IgD-negative memory B cell (primary cell): ENCODE results near the gene IRS2. TPM values are rescaled to one million over a fixed set of nuclear protein-coding genes. Genes with fewer than 3 reads are reported as not detected.
A peak's percentile ranks its signal among the peaks of the same experiment; 100 is the strongest.

Experiments used
- H3K27ac Mint-ChIP-seq, 3 donors: one replicate each; pipeline ENCODE4 v1.8.0; 2020 to 2022; ENCODE audit warnings: mild to moderate bottlenecking in 3 of 3, mixed read lengths in 3 of 3, moderate library complexity in 1 of 3
- H3K27me3 Mint-ChIP-seq: one replicate; pipeline ENCODE4 v1.8.0; 2021; ENCODE audit warnings: mixed read lengths
- H3K36me3 Mint-ChIP-seq: one replicate; pipeline ENCODE4 v1.8.0; 2020; ENCODE audit warnings: mild to moderate bottlenecking, mixed read lengths
- H3K4me1 Mint-ChIP-seq, 3 donors: one replicate each; pipeline ENCODE4 v1.8.0; 2020 to 2022; ENCODE audit warnings: mixed read lengths in 3 of 3, mild to moderate bottlenecking in 1 of 3
- H3K4me3 Mint-ChIP-seq, 4 donors: one replicate each; pipeline ENCODE4 v1.8.0; 2020 to 2022; ENCODE audit warnings: mild to moderate bottlenecking in 4 of 4, mixed read lengths in 4 of 4, moderate library complexity in 3 of 4
- H3K9me3 Mint-ChIP-seq, 3 donors: one replicate each; pipeline ENCODE4 v1.8.0; 2020 to 2021; ENCODE audit warnings: mixed read lengths in 3 of 3, mild to moderate bottlenecking in 1 of 3
- polyA plus RNA-seq: library from polyadenylated mRNA; unstranded; fragments of 300-500 nt; fragmentation: Illumina TruSeq; gene quantifications from one replicate; pipeline ENCODE4 v1.2.3, GENCODE V29; 2021

IRS2 gene
- polyA plus RNA-seq, 1 donor from 2014 or later, result 1.5 TPM

DNA sequence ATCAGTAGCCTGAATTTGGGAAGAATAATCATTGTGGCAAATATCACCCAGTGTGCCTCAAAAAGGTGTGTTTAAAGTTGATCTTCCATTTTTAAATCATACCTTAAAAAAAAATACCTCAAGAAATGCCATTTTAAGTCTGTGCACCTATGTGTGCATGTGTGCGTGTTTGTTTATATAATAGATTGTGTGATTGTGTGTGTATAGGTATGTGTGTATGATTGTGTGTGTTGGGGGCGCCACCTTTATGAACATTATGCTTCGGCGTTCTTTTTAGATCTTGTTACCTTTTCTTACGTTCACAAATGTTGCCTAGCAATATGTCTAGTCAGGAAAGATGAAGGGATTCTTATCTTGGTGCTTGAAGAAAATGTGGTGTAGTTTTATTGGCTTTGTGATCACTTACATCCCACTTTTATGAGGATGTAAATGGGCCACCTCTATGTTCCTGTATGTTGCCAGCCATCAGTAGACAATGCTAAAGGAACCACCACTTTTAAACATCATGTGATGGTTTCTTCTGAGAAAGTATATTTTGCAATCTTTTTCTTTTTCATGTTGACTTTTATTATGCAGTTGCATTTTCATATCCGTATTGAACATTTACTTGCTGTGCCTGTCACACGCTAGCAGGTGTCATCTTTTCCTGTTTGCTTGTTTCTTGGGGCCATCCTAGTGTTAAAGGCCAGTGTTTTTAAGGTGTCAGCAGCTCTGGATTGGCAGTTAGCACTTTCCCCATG lies 2.2 kb upstream of the IRS2 start:
- H3K27me3 Mint-ChIP-seq, result peaks cover 6% of the 10 kb centered on the region
- H3K36me3 Mint-ChIP-seq, result no peaks in the 10 kb centered on the region
- peak overlapping the region in 2 of 3 donors; percentile 1 to 10 for H3K27ac Mint-ChIP-seq
- no peaks in the 10 kb centered on the region for H3K9me3 Mint-ChIP-seq
- peak overlapping the region in 2 of 4 donors; percentile 3 to 64 for H3K4me3 Mint-ChIP-seq
- H3K4me1 Mint-ChIP-seq, result peaks cover 1 to 6% (median 4%) of the 10 kb centered on the region in 3 donors

DNA sequence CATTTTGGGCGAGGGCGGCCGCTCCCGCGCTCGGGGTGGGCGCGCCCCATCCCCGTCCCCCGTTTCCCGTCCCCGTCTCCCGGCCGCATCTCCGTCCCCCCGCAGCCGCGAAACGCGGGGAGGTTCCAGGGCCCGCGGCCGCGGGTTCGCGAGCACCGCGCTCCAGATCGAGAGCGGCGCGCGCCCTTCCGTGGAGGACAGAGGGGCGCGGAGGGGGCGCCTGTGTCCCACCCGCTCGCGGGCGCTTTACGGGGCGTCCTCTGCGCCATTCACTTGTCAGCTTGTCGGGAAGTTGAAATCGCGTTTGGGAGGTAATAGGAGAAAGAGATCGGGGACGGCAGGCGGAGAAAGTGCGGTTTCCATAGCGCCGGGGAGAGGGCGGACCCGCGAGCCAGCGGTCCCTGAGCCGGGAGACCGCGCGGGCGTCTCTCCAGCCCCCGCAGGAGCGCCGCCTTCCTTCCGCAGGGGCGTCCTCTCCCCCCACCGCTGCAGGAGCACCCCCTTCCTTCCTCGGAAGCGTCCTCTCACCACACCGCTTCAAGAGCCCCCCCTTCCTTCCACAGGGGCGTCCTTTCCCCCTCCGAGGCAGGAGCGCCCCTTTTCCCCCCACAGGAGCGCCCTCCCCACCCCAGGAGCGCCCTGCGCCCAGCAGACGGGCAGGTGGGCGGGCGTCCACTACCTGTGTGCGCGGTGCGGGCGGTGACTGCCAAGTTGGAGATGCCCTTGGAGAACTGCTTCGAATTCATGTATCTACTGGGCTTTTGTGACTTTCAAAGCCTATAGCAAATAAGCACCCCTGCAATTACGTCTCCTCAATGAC lies 962 bp upstream of the IRS2 start:
- Mint-ChIP-seq H3K9me3 (no peaks in the 10 kb centered on the region), H3K36me3 (no peaks in the 10 kb centered on the region), H3K27me3 (peaks cover 6% of the 10 kb centered on the region), H3K4me1 (peaks cover 1 to 6% (median 4%) of the 10 kb centered on the region in 3 donors), H3K27ac (peak overlapping the region in 1 of 3 donors; percentile 10), H3K4me3 (peak overlapping the region; percentile 64 to 93 (median 84))

DNA sequence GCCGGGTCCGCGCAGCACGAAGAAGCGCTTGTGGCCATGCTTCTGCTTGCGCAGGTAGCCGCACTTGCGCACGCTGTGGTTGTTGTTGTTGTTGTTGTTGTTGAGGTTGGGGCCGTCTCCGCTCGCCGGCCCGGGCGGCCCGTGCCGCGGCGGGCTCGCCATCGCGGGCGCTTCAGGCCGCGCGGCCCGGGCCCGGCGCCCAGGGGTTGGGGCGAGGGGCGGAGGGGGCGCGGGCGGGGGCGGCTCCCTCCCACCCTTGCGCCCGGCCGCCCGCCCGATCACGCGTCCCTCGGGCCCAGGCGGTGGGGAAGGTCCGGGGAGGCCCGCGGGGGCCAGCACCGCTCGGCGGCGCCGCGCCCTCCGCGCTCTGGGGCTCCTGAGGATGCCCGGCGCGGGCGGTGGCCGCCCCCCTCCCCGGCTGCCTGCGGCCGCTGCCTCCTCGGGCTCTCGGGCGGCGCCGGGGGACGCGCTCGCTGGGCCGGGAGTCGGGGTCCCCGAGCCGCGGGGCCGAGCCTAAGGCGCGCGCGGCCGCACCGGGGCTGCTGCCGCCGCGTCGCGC lies 412 bp downstream of the IRS2 start:
- Mint-ChIP-seq H3K27me3 (peaks cover 6% of the 10 kb centered on the region), H3K36me3 (no peaks in the 10 kb centered on the region), H3K4me3 (peak overlapping the region in 2 of 4 donors; percentile 69 to 91), H3K27ac (peak overlapping the region in 1 of 3 donors; percentile 96), H3K9me3 (no peaks in the 10 kb centered on the region), H3K4me1 (peaks cover under 1 to 4% (median 1%) of the 10 kb centered on the region in 3 donors)

DNA sequence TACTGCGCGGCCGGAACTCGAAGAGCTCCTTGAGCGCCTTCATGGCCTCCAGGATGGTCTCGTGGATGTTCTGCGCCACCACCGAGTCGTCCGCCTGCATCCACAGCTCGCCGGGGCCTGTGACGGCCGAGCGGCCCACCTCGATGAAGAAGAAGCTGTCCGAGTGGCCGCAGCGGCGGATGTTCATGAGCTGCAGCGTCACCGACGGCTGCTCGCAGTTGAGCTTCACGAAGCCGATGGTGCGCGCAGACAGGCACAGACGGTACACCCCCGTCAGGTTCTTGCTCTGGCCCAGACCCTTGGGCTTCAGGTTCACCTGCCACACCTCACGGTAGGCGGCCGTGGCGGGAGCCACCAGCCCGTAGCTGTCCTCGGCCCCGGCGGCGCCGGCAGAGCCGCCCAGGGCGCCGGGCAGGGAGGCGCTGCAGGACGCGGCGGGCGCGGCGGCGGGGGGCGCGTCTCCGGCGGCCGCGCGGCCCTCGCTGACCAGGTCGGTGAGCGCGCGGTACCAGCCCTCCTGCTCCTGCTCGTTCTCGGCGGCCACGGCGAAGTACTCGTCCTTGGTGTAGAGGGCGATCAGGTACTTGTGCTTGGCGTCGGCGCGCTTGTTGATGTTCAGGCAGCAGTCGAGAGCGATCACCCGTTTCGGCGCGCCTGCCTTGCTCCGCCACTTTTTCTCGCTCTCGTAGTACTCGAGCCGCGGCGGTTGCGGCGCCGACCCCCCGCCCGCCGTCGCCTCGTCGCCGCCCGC lies 1.1 kb downstream of the IRS2 start:
- Mint-ChIP-seq H3K4me1 (peaks cover under 1 to 6% (median 5%) of the 10 kb centered on the region in 3 donors), H3K4me3 (peak overlapping the region; percentile 60 to 81 (median 74)), H3K9me3 (no peaks in the 10 kb centered on the region), H3K27ac (peak overlapping the region in 1 of 3 donors; percentile 74), H3K36me3 (no peaks in the 10 kb centered on the region), H3K27me3 (peaks cover 6% of the 10 kb centered on the region)

DNA sequence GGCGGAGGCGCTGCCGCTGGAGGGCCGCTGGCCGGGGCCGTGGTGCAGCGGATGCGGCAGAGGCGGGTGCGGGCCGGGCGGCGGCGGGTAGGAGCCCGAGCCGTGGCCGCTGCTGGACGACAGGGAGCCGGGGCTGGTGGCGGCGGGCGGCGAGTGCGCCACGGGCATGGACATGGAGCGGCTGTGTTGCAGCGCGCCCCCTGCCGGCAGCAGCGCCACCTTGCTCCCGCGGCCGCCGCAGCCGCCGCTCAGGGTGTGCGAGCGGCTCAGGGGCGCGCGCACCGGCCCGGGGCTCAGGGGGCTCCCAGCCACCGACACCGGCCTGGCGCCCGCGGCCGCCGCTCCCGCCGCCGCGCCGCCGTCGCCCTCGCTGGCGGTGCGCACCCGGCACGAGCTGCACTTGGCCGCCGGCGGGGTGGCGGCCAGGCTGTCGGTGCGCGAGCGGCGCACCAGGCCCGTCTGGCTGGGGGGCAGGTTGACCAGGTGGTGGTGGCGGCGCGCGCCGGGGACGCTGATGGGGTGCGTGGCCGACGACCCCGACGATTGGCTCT lies 1.7 kb downstream of the IRS2 start:
- H3K4me1 Mint-ChIP-seq, result peaks cover 4 to 9% (median 6%) of the 10 kb centered on the region in 3 donors
- no peaks in the 10 kb centered on the region for H3K36me3 Mint-ChIP-seq
- H3K9me3 Mint-ChIP-seq, result no peaks in the 10 kb centered on the region
- peaks cover 5% of the 10 kb centered on the region for H3K27me3 Mint-ChIP-seq
- H3K4me3 Mint-ChIP-seq, result peak overlapping the region in 2 of 4 donors; percentile 57 to 60
- H3K27ac Mint-ChIP-seq, result peak overlapping the region in 1 of 3 donors; percentile 74

- no peaks in the 10 kb centered on the region for H3K9me3 Mint-ChIP-seq
- H3K36me3 Mint-ChIP-seq, result peaks cover 1% of the 10 kb centered on the region
- H3K4me3 Mint-ChIP-seq, result no peak overlapping the region
- H3K27me3 Mint-ChIP-seq, result peaks cover under 1% of the 10 kb centered on the region
- H3K4me1 Mint-ChIP-seq, result peaks cover 7 to 14% (median 8%) of the 10 kb centered on the region in 3 donors
- peak overlapping the region in 1 of 3 donors; percentile 78 for H3K27ac Mint-ChIP-seq
Observed at GRCh38 chr13:109783815-109784589, 2.4 kb downstream of the IRS2 start.

- H3K27ac Mint-ChIP-seq, result no peak overlapping the region
- H3K4me1 Mint-ChIP-seq, result peaks cover 8 to 15% (median 10%) of the 10 kb centered on the region in 3 donors
- H3K27me3 Mint-ChIP-seq, result no peaks in the 10 kb centered on the region
- no peak overlapping the region for H3K4me3 Mint-ChIP-seq
- H3K9me3 Mint-ChIP-seq, result no peaks in the 10 kb centered on the region
- peaks cover 1% of the 10 kb centered on the region for H3K36me3 Mint-ChIP-seq
Observed at GRCh38 chr13:109783447-109783814, 3.0 kb downstream of the IRS2 start.

DNA sequence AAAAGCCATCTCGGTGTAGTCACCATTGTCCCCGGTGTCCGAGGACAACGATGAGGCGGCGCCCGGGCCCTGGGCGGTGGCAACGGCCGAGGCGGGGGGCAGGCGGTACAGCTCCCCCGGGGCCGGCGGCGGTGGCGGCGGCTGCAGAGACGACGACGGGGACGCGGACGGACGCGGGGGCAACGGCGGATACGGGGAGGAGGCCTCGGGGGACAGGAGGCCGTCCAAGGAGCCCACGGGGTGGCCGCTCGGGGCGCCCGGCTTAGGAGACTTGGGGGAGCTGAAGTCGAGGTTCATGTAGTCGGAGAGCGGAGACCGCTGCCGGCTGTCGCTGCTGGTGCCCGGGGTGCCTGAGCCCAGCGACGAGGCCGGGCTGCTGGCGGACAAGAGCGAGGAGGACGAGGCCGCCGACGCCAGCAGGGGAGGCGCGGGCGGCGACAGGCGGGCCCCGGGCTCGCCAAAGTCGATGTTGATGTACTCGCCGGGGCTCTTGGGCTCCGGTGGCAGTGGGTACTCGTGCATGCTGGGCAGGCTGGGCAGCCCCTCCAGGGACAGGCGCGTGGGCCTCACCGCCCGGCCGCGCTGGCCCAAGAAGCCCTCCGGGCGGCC lies 3.5 kb downstream of the IRS2 start:
- no peaks in the 10 kb centered on the region for H3K9me3 Mint-ChIP-seq
- no peaks in the 10 kb centered on the region for H3K27me3 Mint-ChIP-seq
- no peak overlapping the region for H3K27ac Mint-ChIP-seq
- H3K4me1 Mint-ChIP-seq, result peaks cover 7 to 19% (median 10%) of the 10 kb centered on the region in 3 donors
- peak overlapping the region in 2 of 4 donors; percentile 12 to 63 for H3K4me3 Mint-ChIP-seq
- peaks cover 1% of the 10 kb centered on the region for H3K36me3 Mint-ChIP-seq

DNA sequence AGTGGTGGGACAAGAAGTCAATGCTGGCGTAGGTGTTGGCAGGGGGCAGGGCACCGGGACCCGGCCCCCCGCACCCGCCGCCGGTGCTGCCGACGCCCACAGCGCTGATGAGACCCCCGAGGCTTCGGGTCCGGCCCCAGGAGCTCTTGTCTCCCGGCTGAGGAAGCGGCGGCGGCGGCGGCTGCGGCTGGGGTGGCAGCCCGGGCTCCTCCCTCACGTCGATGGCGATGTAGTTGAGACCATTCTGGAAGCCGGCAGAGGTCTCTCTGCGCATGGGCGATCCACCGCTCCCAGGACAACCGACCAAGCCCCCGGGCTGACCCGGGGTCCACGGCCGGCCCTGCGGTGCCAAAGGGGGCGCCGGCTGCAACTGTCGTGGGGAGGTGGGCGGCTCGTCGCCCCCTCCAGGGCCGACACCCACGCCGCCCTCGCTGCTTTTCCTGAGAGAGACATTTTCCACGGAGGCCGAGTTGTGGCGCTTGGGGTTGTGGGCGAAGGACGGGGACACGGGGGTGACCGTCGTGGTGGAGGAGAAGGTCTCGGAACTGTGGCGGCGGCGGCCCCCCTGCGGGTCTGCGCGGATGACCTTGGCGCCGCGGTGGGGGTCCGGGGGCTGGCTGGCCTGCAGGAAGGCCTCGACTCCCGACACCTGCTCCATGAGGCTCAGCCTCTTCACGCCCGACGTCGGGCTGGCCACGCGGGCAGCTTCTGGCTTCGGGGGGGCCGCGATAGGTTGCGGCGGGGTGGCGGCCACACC lies 4.1 kb downstream of the IRS2 start:
- H3K27ac Mint-ChIP-seq, result no peak overlapping the region
- H3K27me3 Mint-ChIP-seq, result no peaks in the 10 kb centered on the region
- H3K4me3 Mint-ChIP-seq, result no peak overlapping the region
- H3K9me3 Mint-ChIP-seq, result no peaks in the 10 kb centered on the region
- peaks cover 7 to 20% (median 10%) of the 10 kb centered on the region in 3 donors for H3K4me1 Mint-ChIP-seq
- H3K36me3 Mint-ChIP-seq, result peaks cover 1% of the 10 kb centered on the region

DNA sequence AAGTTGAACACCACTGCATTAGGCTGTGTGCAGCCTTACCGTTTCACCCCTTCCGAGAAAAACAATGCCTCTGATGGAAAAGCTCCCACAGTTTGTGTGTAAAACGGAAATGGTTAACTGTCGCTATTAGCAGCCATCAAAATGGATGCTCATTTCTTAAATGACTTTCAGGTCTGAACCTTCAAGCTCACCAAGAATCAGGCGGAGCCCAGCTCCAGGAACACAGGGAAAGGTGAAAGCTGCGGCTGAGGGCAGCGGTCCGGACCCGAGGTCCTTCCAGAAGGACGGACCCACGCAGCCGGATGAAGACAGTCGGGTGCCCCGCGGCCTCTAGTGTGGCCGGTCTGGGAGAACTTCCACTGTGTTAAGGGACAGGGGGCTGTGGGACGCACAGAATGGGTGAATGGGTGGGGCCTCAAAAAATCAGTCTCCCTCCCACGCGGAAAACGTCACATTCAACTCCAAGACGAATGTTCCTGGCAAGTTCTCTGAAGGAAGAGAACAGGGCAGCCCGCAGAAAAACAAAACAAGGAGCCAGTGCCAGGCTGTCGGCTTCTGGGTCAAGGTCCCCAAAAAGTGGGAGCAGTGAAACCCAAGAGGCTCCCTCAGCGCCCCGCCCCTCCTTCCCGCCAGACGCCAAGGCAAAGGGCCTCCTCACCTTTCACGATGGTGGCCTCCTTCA lies 4.9 kb downstream of the IRS2 start:
- peak overlapping the region in 1 of 4 donors; percentile 42 for H3K4me3 Mint-ChIP-seq
- H3K9me3 Mint-ChIP-seq, result no peaks in the 10 kb centered on the region
- peaks cover 1% of the 10 kb centered on the region for H3K36me3 Mint-ChIP-seq
- H3K27ac Mint-ChIP-seq, result peak overlapping the region in 2 of 3 donors; percentile 35 to 78
- H3K4me1 Mint-ChIP-seq, result peaks cover 7 to 20% (median 10%) of the 10 kb centered on the region in 3 donors
- H3K27me3 Mint-ChIP-seq, result no peaks in the 10 kb centered on the region

- Mint-ChIP-seq H3K4me1 (peaks cover 7 to 20% (median 10%) of the 10 kb centered on the region in 3 donors), H3K9me3 (no peaks in the 10 kb centered on the region), H3K4me3 (peak overlapping the region in 1 of 4 donors; percentile 42), H3K27me3 (no peaks in the 10 kb centered on the region), H3K36me3 (peaks cover 1% of the 10 kb centered on the region), H3K27ac (peak overlapping the region in 2 of 3 donors; percentile 35 to 78)
Observed at GRCh38 chr13:109780845-109781383, 5.5 kb downstream of the IRS2 start.

GRCh38 chr13:109779876-109780510 lies 6.4 kb downstream of the IRS2 start:
- H3K4me1 Mint-ChIP-seq, result peaks cover 7 to 20% (median 10%) of the 10 kb centered on the region in 3 donors
- peak overlapping the region in 2 of 3 donors; percentile 10 to 35 for H3K27ac Mint-ChIP-seq
- H3K9me3 Mint-ChIP-seq, result no peaks in the 10 kb centered on the region
- H3K27me3 Mint-ChIP-seq, result no peaks in the 10 kb centered on the region
- peak overlapping the region in 1 of 4 donors; percentile 42 for H3K4me3 Mint-ChIP-seq
- peaks cover 1% of the 10 kb centered on the region for H3K36me3 Mint-ChIP-seq
